HCT116 (cell line): ENCODE results near the gene SLC25A30. TPM values are rescaled to one million over a fixed set of nuclear protein-coding genes. Genes with fewer than 3 reads are reported as not detected.

Source experiments
- ATAC-seq: fragments of 200-7000 bp; cut with Tn5 transposase; 2 replicates; pipeline ENCODE4 v1.9.1; 2020; ENCODE audit warnings: mild to moderate bottlenecking, moderate library complexity
- BruUV-seq: library from RNA; stranded (reverse); fragments of 400-500 nt; replicated peaks from 2 replicates; lab custom pipeline; 2021; lab: Mats Ljungman, UMichigan
- CTCF ChIA-PET: fragments of 300-600 bp; sonication (Branson Sonifier 250); formaldehyde crosslinking; loops from one replicate; lab custom pipeline; 2021; ENCODE audit warnings: antibody characterized with exemption; lab: Charles Lee
- POLR2A ChIA-PET: fragments of 300-600, 350-600 bp; sonication (Branson Sonifier 250); formaldehyde crosslinking; loops from one replicate; lab custom pipeline; 2021; ENCODE audit warnings: antibody characterized with exemption; lab: Charles Lee
- RAD21 ChIA-PET, 2 experiments: fragments of 300-600 bp; sonication (Branson Sonifier 250); formaldehyde crosslinking; loops; one replicate each; lab custom pipeline; 2023; ENCODE audit warnings: low total read pairs in 2 of 2; ENCODE audit not compliant: uncharacterized antibody in 2 of 2, unreplicated experiment in 2 of 2, low non-redundant PET in 1 of 2; lab: Charles Lee
- DNase-seq: peaks from one replicate; pipeline ENCODE4 v3.0.0-alpha.2; 2010; ENCODE audit warnings: low read depth, low spot score
- H2AFZ ChIP-seq: fragments of 200-600 bp; shearing (Covaris generic), sonication (generic); 2 replicates; pipeline ENCODE4 v1.6.1; 2017; ENCODE audit warnings: low read depth, mixed run types, mixed read lengths, antibody characterized with exemption, low read length; ENCODE audit not compliant: poor library complexity, severe bottlenecking
- H3K27ac ChIP-seq: 2 replicates; pipeline ENCODE4 v1.5.1; 2012; ENCODE audit warnings: low read depth, low read length
- H3K27me3 ChIP-seq: fragments of 200-600 bp; sonication (generic); 2 replicates; pipeline ENCODE4 v1.6.1; 2016; ENCODE audit warnings: mixed run types, low read length, mixed read lengths; ENCODE audit not compliant: insufficient read depth
- H3K36me3 ChIP-seq, 2 experiments: fragments of 200-500 bp in 1 of 2; fragments of 200-600 bp in 1 of 2; sonication (Bioruptor generic) in 1 of 2; sonication (generic) in 1 of 2; 2 replicates each; pipeline versions ENCODE4 v1.5.1 to v1.6.1; 2014 to 2016; ENCODE audit warnings: low read length in 2 of 2, inconsistent platforms in 1 of 2, mixed read lengths in 1 of 2, mixed run types in 1 of 2; ENCODE audit not compliant: insufficient read depth in 2 of 2, control insufficient read depth in 1 of 2
- H3K4me1 ChIP-seq, 2 experiments: fragments of 200-600 bp in 1 of 2; sonication (generic) in 1 of 2; 2 replicates each; pipeline versions ENCODE4 v1.5.1 to v1.6.1; 2012 to 2017; ENCODE audit warnings: low read length in 2 of 2, inconsistent platforms in 1 of 2, mild to moderate bottlenecking in 1 of 2, mixed read lengths in 1 of 2, mixed run types in 1 of 2, moderate library complexity in 1 of 2; ENCODE audit not compliant: insufficient read depth in 2 of 2, control insufficient read depth in 1 of 2
- H3K4me2 ChIP-seq: fragments of 200-600 bp; sonication (generic); 2 replicates; pipeline ENCODE4 v1.6.1; 2017; ENCODE audit warnings: mixed run types, low read length, mixed read lengths
- H3K4me3 ChIP-seq, 2 experiments: fragments of 200-600 bp in 1 of 2; sonication (generic) in 1 of 2; replicated peaks in 1 of 2; 2 replicates each; pipeline ENCODE4 v1.5.1; 2011 to 2016; ENCODE audit warnings: low read length in 2 of 2, control low read depth in 1 of 2, low read depth in 1 of 2, mild to moderate bottlenecking in 1 of 2, mixed read lengths in 1 of 2, mixed run types in 1 of 2
- H3K79me2 ChIP-seq: fragments of 200-600 bp; sonication (generic); 2 replicates; pipeline ENCODE4 v1.6.1; 2017; ENCODE audit warnings: mild to moderate bottlenecking, mixed run types, low read length, moderate library complexity, mixed read lengths; ENCODE audit not compliant: insufficient read depth
- H3K9ac ChIP-seq: fragments of 200-600 bp; sonication (generic); 2 replicates; pipeline ENCODE4 v1.6.1; 2016; ENCODE audit warnings: low read length, mixed read lengths
- H3K9me2 ChIP-seq: fragments of 200-600 bp; sonication (generic), shearing (Covaris generic); 2 replicates; pipeline ENCODE4 v1.6.1; 2017; ENCODE audit warnings: mixed run types, mild to moderate bottlenecking, moderate library complexity; ENCODE audit not compliant: insufficient read depth
- H3K9me3 ChIP-seq, 2 experiments: fragments of 200-500 bp in 1 of 2; fragments of 200-600 bp in 1 of 2; sonication (Bioruptor generic) in 1 of 2; sonication (generic) in 1 of 2; 2 replicates each; pipeline ENCODE4 v1.6.1; 2014 to 2017; ENCODE audit warnings: low read length in 2 of 2, mixed read lengths in 2 of 2, inconsistent platforms in 1 of 2, low read depth in 1 of 2, mild to moderate bottlenecking in 1 of 2, mixed run types in 1 of 2, moderate library complexity in 1 of 2; ENCODE audit not compliant: control insufficient read depth in 1 of 2, insufficient read depth in 1 of 2
- H4K20me1 ChIP-seq: fragments of 200-600 bp; sonication (generic), shearing (Covaris generic); 2 replicates; pipeline ENCODE4 v1.6.1; 2017; ENCODE audit warnings: mixed run types, mild to moderate bottlenecking, moderate library complexity; ENCODE audit not compliant: insufficient read depth
- CEBPB ChIP-seq: IDR thresholded peaks from 2 replicates; pipeline ENCODE4 v1.6.1; 2012; ENCODE audit warnings: low read depth
- ELF1 ChIP-seq: IDR thresholded peaks from 2 replicates; pipeline ENCODE4 v1.6.1; 2012; ENCODE audit warnings: low read depth, borderline replicate concordance
- EZH2 ChIP-seq: fragments of 200-600 bp; sonication (generic); IDR thresholded peaks from 2 replicates; pipeline ENCODE4 v1.6.1; 2017; ENCODE audit warnings: antibody characterized with exemption, mixed run types
- JUND ChIP-seq: IDR thresholded peaks from 2 replicates; pipeline ENCODE4 v1.6.1; 2012
- POLR2A ChIP-seq: IDR thresholded peaks from 2 replicates; pipeline ENCODE4 v1.7.0; 2011; ENCODE audit warnings: borderline replicate concordance; ENCODE audit not compliant: insufficient read depth, insufficient read length; ENCODE audit errors: extremely low read depth
- POLR2AphosphoS5 ChIP-seq: IDR thresholded peaks from 2 replicates; pipeline ENCODE4 v1.6.1; 2011; ENCODE audit warnings: mild to moderate bottlenecking, low read depth, low read length, moderate library complexity
- RAD21 ChIP-seq: IDR thresholded peaks from 2 replicates; pipeline ENCODE4 v1.6.1; 2012; ENCODE audit warnings: low read depth, mild to moderate bottlenecking
- SIN3A ChIP-seq: IDR thresholded peaks from 2 replicates; pipeline ENCODE4 v1.6.1; 2012; ENCODE audit warnings: low read depth
- SP1 ChIP-seq: IDR thresholded peaks from 2 replicates; pipeline ENCODE4 v1.6.1; 2012; ENCODE audit warnings: low read depth
- TCF7L2 ChIP-seq: IDR thresholded peaks from 2 replicates; pipeline ENCODE4 v1.7.0; 2011; ENCODE audit warnings: borderline replicate concordance, inconsistent platforms; ENCODE audit not compliant: insufficient read depth, insufficient read length; ENCODE audit errors: extremely low read depth
- YY1 ChIP-seq: IDR thresholded peaks from 2 replicates; pipeline ENCODE4 v1.6.1; 2011; ENCODE audit warnings: low read length, low read depth, moderate library complexity, mild to moderate bottlenecking; ENCODE audit not compliant: insufficient replicate concordance; ENCODE audit errors: extremely low read depth
- ZNF274 ChIP-seq: fragments of 200-500 bp; sonication (Bioruptor generic); IDR thresholded peaks from 2 replicates; pipeline ENCODE4 v1.6.1; 2014; ENCODE audit warnings: mild to moderate bottlenecking, low read depth, low read length, inconsistent platforms
- intact Hi-C: fragments of 100-400 bp; cut with micrococcal nuclease; formaldehyde crosslinking; loops from 2 replicates; pipeline ENCODE4 v1.10.0; 2022
- total RNA-seq: library from RNA; stranded (reverse); gene quantifications from one replicate; pipeline ENCODE4 v1.2.1, GENCODE V29; 2021; ENCODE audit not compliant: unreplicated experiment
- TF ChIP-seq, protein P1 (sequence below), 3 experiments: fragments of 200-600 bp in 1 of 3; sonication (generic) in 1 of 3; IDR thresholded peaks in 2 of 3; conservative IDR thresholded peaks in 1 of 3; 2 replicates each; pipeline ENCODE4 v1.5.1; 2012 to 2017; ENCODE audit warnings: low read depth in 2 of 3, low read length in 2 of 3, antibody characterized with exemption in 1 of 3, borderline replicate concordance in 1 of 3, control low read depth in 1 of 3, mild to moderate bottlenecking in 1 of 3, mixed read lengths in 1 of 3, mixed run types in 1 of 3, moderate library complexity in 1 of 3; ENCODE audit not compliant: insufficient read depth in 1 of 3
- TF ChIP-seq, protein P2 (sequence below): IDR thresholded peaks from 2 replicates; pipeline ENCODE4 v1.6.1; 2011; ENCODE audit warnings: mild to moderate bottlenecking, low read length, moderate library complexity; ENCODE audit not compliant: insufficient replicate concordance; ENCODE audit errors: extremely low read depth
- TF ChIP-seq, protein P3 (sequence below): IDR thresholded peaks from 2 replicates; pipeline ENCODE4 v1.6.1; 2012; ENCODE audit warnings: low read depth
- TF ChIP-seq, protein P4 (sequence below): IDR thresholded peaks from 2 replicates; pipeline ENCODE4 v1.6.1; 2012
- TF ChIP-seq, protein P5 (sequence below): IDR thresholded peaks from 2 replicates; pipeline ENCODE4 v1.6.1; 2012

The SLC25A30 gene
- total RNA-seq, 1 experiment from 2014 or later = 29.2 TPM

DNA sequence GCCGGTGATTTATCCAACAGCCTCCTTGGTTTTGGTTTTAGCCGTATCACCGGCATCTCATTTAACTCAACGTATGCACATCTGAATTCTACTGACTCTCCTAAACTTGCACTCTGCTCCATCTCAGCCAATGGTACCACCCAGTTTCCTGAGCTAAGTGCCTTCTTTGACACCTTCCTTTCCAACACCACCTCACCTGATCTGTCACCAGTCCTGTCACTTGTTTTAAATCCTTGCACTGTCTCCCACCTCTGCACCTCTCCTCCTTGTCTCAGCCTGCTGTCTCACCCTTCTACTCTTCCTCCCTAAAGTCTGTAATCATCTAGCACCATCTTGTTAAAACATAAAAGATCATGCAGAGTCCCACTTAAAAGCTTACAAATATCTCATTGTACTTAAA is 49.1 kb downstream of the SLC25A30 start:
- Histone ChIP-seq H3K4me1 (peaks cover 16 to 48% of the 10 kb centered on the region in 2 experiments), H3K36me3 (no peaks in the 10 kb centered on the region), H3K27ac (no peak overlapping the region), H3K4me2 (no peak overlapping the region), H4K20me1 (no peaks in the 10 kb centered on the region), H3K79me2 (no peaks in the 10 kb centered on the region; the same call in 1 of the 2 replicates), H3K9ac (no peak overlapping the region), H3K9me3 (no peaks in the 10 kb centered on the region), H3K4me3 (no peak overlapping the region), H2AFZ (no peak overlapping the region), H3K27me3 (no peaks in the 10 kb centered on the region), H3K9me2 (no peaks in the 10 kb centered on the region)
- BruUV-seq = no TSS peak
- ChIA-PET CTCF (no interaction called here), RAD21 (no interaction called here), POLR2A (no interaction called here)
- TF ChIP-seq ELF1 = no peak
- no peak for TF ChIP-seq POLR2AphosphoS5
- TF ChIP-seq RAD21 = no peak
- no peak for TF ChIP-seq CEBPB
- no peak for TF ChIP-seq TCF7L2
- TF ChIP-seq EZH2 = no peak
- no peak for TF ChIP-seq SIN3A
- TF ChIP-seq, protein P1, sequence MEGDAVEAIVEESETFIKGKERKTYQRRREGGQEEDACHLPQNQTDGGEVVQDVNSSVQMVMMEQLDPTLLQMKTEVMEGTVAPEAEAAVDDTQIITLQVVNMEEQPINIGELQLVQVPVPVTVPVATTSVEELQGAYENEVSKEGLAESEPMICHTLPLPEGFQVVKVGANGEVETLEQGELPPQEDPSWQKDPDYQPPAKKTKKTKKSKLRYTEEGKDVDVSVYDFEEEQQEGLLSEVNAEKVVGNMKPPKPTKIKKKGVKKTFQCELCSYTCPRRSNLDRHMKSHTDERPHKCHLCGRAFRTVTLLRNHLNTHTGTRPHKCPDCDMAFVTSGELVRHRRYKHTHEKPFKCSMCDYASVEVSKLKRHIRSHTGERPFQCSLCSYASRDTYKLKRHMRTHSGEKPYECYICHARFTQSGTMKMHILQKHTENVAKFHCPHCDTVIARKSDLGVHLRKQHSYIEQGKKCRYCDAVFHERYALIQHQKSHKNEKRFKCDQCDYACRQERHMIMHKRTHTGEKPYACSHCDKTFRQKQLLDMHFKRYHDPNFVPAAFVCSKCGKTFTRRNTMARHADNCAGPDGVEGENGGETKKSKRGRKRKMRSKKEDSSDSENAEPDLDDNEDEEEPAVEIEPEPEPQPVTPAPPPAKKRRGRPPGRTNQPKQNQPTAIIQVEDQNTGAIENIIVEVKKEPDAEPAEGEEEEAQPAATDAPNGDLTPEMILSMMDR (IDR thresholded peaks at IDR 0.05 in 2 of 3, conservative IDR thresholded peaks at IDR 0.05 in 1 of 3; ENCODE audit: borderline replicate concordance in 1 of 3, insufficient read depth in 1 of 3, low read depth in 2 of 3, low read length in 2 of 3) = no peak
- no peak for TF ChIP-seq ZNF274
- no peak for TF ChIP-seq SP1
- no peak for TF ChIP-seq YY1
- TF ChIP-seq, protein P2, sequence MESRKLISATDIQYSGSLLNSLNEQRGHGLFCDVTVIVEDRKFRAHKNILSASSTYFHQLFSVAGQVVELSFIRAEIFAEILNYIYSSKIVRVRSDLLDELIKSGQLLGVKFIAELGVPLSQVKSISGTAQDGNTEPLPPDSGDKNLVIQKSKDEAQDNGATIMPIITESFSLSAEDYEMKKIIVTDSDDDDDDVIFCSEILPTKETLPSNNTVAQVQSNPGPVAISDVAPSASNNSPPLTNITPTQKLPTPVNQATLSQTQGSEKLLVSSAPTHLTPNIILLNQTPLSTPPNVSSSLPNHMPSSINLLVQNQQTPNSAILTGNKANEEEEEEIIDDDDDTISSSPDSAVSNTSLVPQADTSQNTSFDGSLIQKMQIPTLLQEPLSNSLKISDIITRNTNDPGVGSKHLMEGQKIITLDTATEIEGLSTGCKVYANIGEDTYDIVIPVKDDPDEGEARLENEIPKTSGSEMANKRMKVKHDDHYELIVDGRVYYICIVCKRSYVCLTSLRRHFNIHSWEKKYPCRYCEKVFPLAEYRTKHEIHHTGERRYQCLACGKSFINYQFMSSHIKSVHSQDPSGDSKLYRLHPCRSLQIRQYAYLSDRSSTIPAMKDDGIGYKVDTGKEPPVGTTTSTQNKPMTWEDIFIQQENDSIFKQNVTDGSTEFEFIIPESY = no peak
- no peak for TF ChIP-seq POLR2A
- no peak for TF ChIP-seq JUND
- TF ChIP-seq, protein P3, sequence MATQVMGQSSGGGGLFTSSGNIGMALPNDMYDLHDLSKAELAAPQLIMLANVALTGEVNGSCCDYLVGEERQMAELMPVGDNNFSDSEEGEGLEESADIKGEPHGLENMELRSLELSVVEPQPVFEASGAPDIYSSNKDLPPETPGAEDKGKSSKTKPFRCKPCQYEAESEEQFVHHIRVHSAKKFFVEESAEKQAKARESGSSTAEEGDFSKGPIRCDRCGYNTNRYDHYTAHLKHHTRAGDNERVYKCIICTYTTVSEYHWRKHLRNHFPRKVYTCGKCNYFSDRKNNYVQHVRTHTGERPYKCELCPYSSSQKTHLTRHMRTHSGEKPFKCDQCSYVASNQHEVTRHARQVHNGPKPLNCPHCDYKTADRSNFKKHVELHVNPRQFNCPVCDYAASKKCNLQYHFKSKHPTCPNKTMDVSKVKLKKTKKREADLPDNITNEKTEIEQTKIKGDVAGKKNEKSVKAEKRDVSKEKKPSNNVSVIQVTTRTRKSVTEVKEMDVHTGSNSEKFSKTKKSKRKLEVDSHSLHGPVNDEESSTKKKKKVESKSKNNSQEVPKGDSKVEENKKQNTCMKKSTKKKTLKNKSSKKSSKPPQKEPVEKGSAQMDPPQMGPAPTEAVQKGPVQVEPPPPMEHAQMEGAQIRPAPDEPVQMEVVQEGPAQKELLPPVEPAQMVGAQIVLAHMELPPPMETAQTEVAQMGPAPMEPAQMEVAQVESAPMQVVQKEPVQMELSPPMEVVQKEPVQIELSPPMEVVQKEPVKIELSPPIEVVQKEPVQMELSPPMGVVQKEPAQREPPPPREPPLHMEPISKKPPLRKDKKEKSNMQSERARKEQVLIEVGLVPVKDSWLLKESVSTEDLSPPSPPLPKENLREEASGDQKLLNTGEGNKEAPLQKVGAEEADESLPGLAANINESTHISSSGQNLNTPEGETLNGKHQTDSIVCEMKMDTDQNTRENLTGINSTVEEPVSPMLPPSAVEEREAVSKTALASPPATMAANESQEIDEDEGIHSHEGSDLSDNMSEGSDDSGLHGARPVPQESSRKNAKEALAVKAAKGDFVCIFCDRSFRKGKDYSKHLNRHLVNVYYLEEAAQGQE = no peak
- TF ChIP-seq, protein P4, sequence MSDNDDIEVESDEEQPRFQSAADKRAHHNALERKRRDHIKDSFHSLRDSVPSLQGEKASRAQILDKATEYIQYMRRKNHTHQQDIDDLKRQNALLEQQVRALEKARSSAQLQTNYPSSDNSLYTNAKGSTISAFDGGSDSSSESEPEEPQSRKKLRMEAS = no peak
- TF ChIP-seq, protein P5, sequence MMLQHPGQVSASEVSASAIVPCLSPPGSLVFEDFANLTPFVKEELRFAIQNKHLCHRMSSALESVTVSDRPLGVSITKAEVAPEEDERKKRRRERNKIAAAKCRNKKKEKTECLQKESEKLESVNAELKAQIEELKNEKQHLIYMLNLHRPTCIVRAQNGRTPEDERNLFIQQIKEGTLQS = no peak
- intact Hi-C loops = no loop called here
- DNase-seq = no peak
- ATAC-seq = no peak
